ENCODE data around the gene ARID3C.

Gene ARID3C

DNA sequence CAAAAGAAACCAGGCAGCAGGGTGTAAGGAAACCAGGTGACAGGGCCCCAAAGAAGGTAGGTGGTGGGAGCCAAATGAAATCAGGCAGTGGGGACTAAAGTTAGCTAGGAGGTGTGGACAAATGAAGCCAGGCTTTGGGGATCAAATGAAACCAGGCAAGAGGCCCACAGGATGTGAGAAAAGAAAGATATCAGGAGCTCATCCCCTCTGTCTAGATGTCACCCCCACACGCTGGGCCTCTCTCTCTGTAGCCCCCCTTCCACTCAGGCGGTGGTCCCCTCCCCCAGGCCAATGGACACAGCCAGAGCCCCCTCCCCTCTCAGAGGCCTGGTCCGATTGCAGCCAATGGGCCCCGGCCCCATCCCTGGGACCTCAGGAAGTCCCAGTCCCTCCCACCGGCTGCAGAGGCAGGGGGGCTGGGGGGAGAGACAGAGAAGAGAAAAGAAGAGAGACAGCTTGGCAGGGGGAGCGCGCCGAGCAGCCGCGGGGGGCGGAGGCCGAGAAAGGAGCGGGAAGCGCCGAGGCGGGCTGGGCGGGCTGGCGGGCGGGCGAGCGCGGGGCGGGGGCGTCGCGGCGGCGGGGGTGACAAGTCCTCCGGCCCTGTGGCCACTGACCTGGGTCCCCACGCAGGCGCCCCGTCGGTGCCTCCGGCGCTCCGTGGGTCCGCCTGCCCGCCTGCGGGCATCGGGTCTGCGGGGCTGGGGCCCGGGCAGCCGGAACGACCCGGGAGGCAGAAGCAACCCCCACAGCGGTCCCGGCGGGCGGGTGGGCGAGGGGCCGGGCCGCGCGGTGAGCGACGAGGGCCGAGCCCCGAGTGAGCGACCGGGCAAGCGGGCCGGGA is 51.2 kb downstream of the ARID3C start:
- DNase-seq (ENCODE audit: low read depth in 2 of 2): no peak

- DNase-seq (ENCODE audit: low read depth in 2 of 2): no peak
These were observed 52.1 kb downstream of the ARID3C start for GRCh38 chr9:34576597-34577399.

GRCh38 chr9:34575862-34576596 is 52.8 kb downstream of the ARID3C start:
- DNase-seq (ENCODE audit: low read depth in 2 of 2): no peak

GRCh38 chr9:34575241-34575640 is 53.6 kb downstream of the ARID3C start:
- DNase-seq (ENCODE audit: low read depth in 2 of 2): no peak

- DNase-seq (ENCODE audit: low read depth in 2 of 2): no peak
These were observed 54.3 kb downstream of the ARID3C start for GRCh38 chr9:34574571-34574970.

DNA sequence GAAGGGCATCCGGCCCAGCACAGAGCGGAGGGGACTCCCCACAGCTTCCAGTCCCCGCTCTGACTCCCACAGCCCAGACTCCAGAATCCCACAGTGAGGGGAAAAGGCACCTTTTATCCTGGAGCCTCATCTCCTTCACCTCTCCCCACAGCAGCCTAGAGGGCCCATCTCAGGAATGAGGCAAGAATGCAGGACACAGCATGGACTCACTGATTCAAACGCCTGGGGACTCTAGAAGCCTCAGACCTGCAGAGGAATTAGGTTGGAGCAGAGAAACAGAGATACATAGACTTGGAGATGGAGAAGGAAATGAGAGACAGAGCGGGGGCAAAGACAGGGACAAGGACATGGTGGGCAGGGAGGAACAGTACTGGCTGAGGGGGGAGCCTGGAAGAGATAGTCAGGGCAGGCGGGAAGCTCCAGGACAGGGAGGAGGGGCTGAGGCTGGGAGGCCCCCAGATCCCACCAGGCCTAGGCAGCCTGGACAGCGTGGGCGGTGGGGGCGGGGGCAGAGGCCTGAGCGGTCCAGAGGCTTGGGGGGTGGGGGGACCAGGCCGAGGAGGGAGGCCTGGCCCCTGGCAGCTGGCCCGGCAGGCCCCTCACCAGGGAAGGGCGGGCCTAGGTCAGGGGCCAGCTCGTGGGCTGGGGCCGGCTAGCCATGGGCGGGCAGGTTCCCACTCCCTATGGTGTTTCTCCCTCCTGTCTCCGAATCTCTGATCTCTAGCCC is 55.1 kb downstream of the ARID3C start:
- DNase-seq (ENCODE audit: low read depth in 2 of 2): no peak

- no peak for DNase-seq (ENCODE audit: low read depth in 2 of 2)
These were observed 56.2 kb downstream of the ARID3C start for GRCh38 chr9:34572628-34573027.

GRCh38 chr9:34572092-34572491 is 56.8 kb downstream of the ARID3C start:
- DNase-seq (ENCODE audit: low read depth in 2 of 2): no peak

DNA sequence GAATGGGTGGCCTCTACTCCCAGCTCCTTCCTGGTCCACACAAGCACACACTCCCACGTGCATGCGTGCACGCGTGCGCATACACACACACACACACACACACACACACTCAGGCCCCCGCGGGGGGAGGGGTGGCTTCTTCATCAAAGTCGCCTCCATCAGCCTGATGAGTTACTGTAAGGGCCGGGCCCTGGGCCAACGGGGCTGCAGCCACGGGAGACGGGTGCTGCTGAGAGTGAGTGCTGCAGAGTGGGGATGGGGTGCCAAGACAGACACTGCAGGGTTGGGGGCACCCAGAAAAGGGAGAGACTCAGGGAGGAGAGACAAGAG is 57.4 kb downstream of the ARID3C start:
- DNase-seq (ENCODE audit: low read depth in 2 of 2): no peak
